Cardiac ventricle fibroblast (primary cell): ENCODE results near the gene C1QBP. TPM values are rescaled to one million over a fixed set of nuclear protein-coding genes. Genes with fewer than 3 reads are reported as not detected.

Experiments used
- total RNA-seq: library from RNA; depleted of rRNA; stranded (reverse); fragments of >200 nt; gene quantifications from 2 replicates; pipeline ENCODE4 v1.2.3, GENCODE V29; 2015

Gene C1QBP, protein sequence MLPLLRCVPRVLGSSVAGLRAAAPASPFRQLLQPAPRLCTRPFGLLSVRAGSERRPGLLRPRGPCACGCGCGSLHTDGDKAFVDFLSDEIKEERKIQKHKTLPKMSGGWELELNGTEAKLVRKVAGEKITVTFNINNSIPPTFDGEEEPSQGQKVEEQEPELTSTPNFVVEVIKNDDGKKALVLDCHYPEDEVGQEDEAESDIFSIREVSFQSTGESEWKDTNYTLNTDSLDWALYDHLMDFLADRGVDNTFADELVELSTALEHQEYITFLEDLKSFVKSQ
- total RNA-seq = 127 and 134 TPM in 2 replicates

DNA sequence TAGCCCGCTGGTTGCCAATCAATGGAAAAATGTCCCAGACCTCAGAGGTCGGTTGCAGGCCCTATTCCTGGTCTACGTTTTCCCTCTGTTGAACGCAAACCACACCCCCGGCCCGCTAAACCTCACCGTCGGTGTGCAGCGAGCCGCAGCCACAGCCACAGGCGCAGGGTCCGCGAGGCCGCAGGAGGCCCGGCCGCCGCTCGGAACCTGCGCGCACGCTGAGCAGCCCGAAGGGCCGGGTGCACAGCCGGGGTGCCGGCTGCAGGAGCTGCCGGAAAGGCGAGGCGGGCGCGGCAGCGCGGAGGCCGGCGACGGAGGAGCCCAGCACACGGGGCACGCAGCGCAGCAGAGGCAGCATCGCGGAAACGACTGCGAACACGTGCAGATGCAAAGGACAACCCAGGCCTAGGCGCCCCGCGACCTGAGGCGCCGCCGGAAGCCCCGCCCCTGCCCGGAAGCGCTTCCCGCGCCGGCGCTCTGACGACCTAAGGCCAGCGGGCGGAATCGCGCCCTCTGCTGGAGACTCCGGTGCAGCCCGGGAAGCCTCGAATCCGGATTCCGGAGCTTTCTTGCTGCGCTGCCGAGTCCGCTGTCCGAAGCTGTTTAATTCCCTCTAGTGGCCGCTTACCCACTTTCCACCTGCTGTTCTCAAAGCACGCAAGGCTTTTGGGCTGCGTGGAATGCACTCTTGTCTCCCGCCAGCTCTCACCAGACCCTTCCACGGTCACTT, at the start of gene C1QBP:
TSS of gene C1QBP (minus strand) at position 440 of the 730 bp plus-strand sequence. CDS start at position 358, 82 bp downstream.

DNA sequence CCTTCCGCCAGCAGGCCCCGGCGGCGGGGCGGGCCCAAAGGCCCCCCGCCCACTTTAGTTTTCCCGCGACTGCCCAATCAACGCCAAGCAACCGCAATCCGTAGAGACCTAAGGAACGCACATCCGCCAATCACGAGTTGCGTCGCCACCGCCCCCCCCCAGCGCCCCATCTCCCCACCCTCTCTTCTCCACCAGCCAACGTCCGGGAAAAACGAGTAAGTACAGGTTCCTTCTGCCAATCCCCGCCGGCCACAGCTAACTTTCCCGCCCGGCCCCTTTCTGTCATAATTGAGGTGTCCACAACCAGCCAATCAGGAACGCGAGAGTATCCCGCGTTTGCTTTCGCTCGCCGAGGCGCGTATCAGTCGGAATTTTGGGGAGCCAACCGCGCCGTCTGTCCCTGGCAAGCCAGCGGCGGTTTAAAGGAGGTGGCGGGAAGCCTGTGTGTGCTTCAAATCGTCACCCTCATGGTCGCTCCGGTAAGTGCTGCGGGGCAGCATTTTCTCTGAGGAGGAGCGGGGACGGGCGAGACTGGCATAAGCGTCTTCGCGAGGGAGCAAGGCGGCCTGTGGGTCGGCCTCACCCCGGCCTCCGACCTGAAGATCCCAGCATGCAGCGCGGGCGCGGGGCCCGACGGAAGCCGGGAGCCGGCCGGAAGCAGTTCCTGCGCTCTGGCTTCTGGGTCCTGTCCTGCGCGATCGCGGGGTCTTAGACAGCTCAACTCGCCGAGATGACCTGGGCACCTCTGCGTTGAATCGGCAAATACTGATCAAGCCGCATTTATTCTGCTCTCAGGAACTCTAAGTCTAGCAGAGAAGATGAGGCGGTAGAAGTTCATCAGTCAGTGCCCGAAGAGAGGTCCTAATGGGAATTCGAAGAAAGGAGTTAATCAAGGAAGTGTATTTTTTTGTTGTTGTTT, 47.5 kb upstream of the C1QBP start, which contains the start of gene MIS12:
TSS of gene MIS12 (plus strand) at position 361 of the 919 bp plus-strand sequence. CDS start 2,297 bp downstream, outside the sequence.

DNA sequence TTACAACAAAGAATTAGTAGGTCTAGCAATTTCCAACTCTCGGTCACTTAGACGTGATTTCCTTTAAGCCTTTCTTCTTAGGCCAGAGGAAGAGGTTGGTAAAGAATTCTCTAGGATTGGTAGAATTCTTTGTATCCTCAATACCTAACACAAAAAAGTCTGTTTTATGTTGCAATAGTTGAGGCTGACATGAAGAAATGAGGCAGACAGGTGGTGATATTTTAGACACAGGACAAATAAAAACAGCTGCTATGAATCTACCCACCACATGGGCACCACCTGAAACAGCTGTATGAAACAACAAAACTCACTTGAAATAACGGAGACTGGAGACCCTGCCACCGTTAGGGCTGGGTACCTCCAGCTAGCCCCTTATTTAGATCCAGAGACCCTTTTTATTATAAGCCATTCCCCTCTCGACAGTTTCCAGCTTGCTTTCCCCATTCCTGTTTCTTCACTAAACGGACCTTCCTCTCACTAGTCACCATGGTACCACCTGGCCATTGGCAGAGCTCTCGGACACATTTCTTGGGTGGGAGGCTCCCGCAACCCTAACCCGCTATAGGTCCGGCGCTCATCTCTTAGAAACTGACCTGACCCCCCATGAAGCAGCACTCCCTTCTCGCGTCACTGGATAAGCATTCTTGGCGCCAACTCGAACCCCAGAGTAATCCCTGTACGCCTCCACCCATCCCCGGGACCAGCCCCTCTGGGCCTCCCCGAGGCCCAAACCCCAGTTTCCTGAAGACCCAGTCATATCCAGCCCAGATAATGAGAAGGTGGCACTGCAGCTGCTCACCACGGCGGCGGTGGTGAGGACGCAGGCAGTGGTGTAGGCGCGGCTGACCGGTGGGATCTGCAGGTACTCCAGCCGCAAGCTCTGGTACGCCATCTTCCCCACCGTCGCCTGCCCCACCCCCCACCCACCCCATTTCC, 46.6 kb upstream of the C1QBP start, which contains the start of gene DERL2:
TSS of gene DERL2 (minus strand) at position 909 of the 936 bp plus-strand sequence. CDS start at position 892, 17 bp downstream.

DNA sequence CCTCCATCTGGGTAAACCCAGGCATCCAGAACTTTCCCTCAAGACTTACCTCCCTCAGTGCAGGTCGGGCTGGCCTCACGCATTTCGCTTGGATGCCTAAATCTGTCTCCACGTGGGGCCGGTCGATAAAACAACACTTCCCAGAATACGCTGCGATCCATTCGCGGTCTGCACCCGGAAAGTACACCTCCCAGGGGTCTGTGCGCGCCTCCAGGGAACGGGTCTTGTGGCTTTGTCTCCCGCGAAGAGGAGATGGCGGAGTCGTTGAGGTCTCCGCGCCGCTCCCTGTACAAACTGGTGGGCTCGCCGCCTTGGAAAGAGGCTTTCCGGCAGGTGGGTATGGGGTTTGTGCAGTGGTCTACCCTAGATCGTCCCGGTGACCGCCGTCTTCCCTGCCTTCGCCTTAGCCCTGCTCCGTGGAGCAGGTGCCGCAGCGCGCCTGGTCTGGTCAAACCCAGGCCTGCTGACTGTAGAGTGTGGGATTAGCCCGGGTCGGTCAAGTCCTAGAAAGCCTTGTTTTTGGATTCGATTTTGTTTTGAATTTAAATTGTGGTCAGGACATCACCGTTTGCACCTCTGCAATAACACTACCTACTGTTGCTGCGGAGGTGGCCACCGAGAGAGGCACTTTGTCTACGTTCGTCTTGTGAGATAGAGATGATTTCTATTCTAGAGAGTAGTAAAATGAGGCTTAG, 18.8 kb downstream of the C1QBP start, which contains the start of gene RPAIN:
TSS of gene RPAIN (plus strand) at position 224 of the 695 bp plus-strand sequence. CDS start at position 253, 29 bp downstream.

DNA sequence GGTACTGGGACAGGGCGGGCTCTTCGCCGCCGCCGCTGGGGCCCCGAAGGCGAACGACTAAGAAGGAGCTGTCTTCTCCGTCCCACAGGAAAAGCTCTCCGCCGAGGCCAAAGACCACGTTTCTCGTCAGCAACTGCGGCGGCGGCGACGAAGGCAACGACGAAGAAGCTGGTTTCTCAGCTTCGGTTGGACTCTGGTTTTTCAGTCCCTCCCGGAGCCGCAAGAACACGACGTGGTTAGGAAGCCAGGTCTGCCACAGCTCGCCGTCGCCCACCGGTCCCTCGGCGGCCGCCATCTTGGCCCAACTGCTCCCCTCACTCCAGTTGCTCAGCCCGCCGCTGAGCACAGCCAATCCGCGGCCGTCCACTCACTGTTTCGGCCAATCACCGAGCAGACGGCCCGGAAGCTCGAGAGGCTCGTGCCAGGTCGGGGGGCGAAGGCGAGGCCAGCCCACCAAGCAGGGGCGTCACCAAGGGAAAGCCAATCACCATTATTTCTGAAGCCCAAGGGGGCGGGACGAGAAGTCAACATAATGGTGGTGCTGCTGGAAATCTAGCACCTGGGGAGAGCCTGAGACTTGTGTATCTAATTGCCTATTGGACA, 19.5 kb downstream of the C1QBP start, which contains the start of gene NUP88:
TSS of gene NUP88 (minus strand) at position 307 of the 603 bp plus-strand sequence. CDS start at position 295, 12 bp downstream.

Other genes starting within 250 kb of the C1QBP start
- gene ZNF594, start 247.3 kb downstream of the C1QBP start, total RNA-seq = 2.3 and 4.3 TPM in 2 replicates
- not detected in 2 replicates for gene SCIMP, start 204.3 kb downstream of the C1QBP start, total RNA-seq
- gene RABEP1, start 156.9 kb downstream of the C1QBP start, total RNA-seq = 22.7 and 27.8 TPM in 2 replicates
- 37.3 and 48.9 TPM in 2 replicates for gene NUP88, start 19.5 kb downstream of the C1QBP start, total RNA-seq
- 25.4 and 27.1 TPM in 2 replicates for gene RPAIN, start 19.0 kb downstream of the C1QBP start, total RNA-seq
- gene DHX33, start 29.8 kb upstream of the C1QBP start, total RNA-seq = 6.6 and 10.0 TPM in 2 replicates
- gene DERL2, start 47.0 kb upstream of the C1QBP start, total RNA-seq = 30.0 and 33.4 TPM in 2 replicates
- 8.5 and 12.4 TPM in 2 replicates for gene MIS12, start 47.4 kb upstream of the C1QBP start, total RNA-seq
- 20.6 and 22.5 TPM in 2 replicates for gene NLRP1, start 145.4 kb upstream of the C1QBP start, total RNA-seq